K562 (cell line): ENCODE data around the gene TXNIP. TPM values are rescaled to one million over a fixed set of nuclear protein-coding genes. Genes with fewer than 3 reads are reported as not detected.

Experiments used
- FOXP1 ChIP-seq: sonication (generic); formaldehyde crosslinking; IDR thresholded peaks from 2 replicates; pipeline ENCODE4 v1.8.0; 2022; ENCODE audit warnings: mild to moderate bottlenecking, missing genetic modification reagents
- HNRNPLL ChIP-seq: fragments of 200-400 bp; formaldehyde crosslinking; IDR thresholded peaks from 2 replicates; pipeline ENCODE4 v1.6.1; 2017; ENCODE audit warnings: low read length, low read depth, mild to moderate bottlenecking; ENCODE audit not compliant: poor library complexity, severe bottlenecking
- NELFE ChIP-seq: IDR thresholded peaks from 2 replicates; pipeline ENCODE4 v1.6.1; 2011; ENCODE audit warnings: mild to moderate bottlenecking; ENCODE audit not compliant: insufficient read depth, insufficient read length
- NONO ChIP-seq, 2 experiments: fragments of 200-400 bp in 1 of 2; fragments of 450-650 bp in 1 of 2; formaldehyde crosslinking in 1 of 2; IDR thresholded peaks; 2 replicates each; pipeline ENCODE4 v1.6.1; 2017; ENCODE audit warnings: low read depth in 2 of 2, mild to moderate bottlenecking in 2 of 2, moderate library complexity in 2 of 2, low read length in 1 of 2
- PHF21A ChIP-seq: fragments of 450-650 bp; IDR thresholded peaks from 2 replicates; pipeline ENCODE4 v1.6.1; 2017; ENCODE audit warnings: low read depth, borderline replicate concordance
- POLR3G ChIP-seq: IDR thresholded peaks from 2 replicates; pipeline ENCODE4 v1.6.1; 2011; ENCODE audit not compliant: insufficient read length, insufficient replicate concordance; ENCODE audit errors: extremely low read depth
- TEAD2 ChIP-seq: fragments of 450-650 bp; IDR thresholded peaks from 2 replicates; pipeline ENCODE4 v1.6.1; 2016; ENCODE audit warnings: missing genetic modification characterization, control low read depth, missing compliant biosample characterization
- YY1 ChIP-seq, 3 experiments: IDR thresholded peaks; 2 replicates each; pipeline ENCODE4 v1.6.1; 2011; ENCODE audit warnings: low read length in 2 of 3, mild to moderate bottlenecking in 2 of 3, moderate library complexity in 2 of 3, borderline replicate concordance in 1 of 3, control low read depth in 1 of 3, low read depth in 1 of 3; ENCODE audit not compliant: insufficient read depth in 3 of 3, insufficient replicate concordance in 2 of 3, control insufficient read depth in 1 of 3, insufficient read length in 1 of 3; ENCODE audit errors: extremely low read depth in 1 of 3
- ZEB2 ChIP-seq: fragments of 450-650 bp; IDR thresholded peaks from 2 replicates; pipeline ENCODE4 v1.6.1; 2016
- ZNF282 ChIP-seq: sonication (generic); formaldehyde crosslinking; IDR thresholded peaks from 2 replicates; pipeline ENCODE4 v1.8.1; 2023; ENCODE audit warnings: missing genetic modification reagents
- ZNF551 ChIP-seq: fragments of 250-450 bp; sonication (Bioruptor Pico); IDR thresholded peaks from 2 replicates; pipeline ENCODE4 v1.5.0; 2021; ENCODE audit warnings: mild to moderate bottlenecking, moderate library complexity
- ZNF766 ChIP-seq: fragments of 200-800 bp; sonication (Bioruptor generic); conservative IDR thresholded peaks from 2 replicates; pipeline ENCODE4 v1.6.1; 2016; ENCODE audit warnings: missing genetic modification characterization, missing compliant biosample characterization
- polyA plus RNA-seq, 8 experiments: library from polyadenylated mRNA; depleted of rRNA in 4 of 8; stranded (reverse) in 5 of 8; unstranded in 3 of 8; fragments of >200 nt; fragmentation: Nextera tagmentation in 2 of 8; fragmentation: Illumina TruSeq in 1 of 8; extraction: Ambion mirVana in 2 of 8; extraction: Trizol in 1 of 8; gene quantifications; 2 replicates each; pipeline versions ENCODE4 v1.2.1 to v1.2.3, GENCODE V29; 2011 to 2014; ENCODE audit warnings: inconsistent platforms in 1 of 8, missing spikeins in 1 of 8
- total RNA-seq, 7 experiments: library from RNA; depleted of rRNA in 6 of 7; stranded (reverse); fragments of >200 nt in 6 of 7; fragmentation: Illumina TruSeq in 2 of 7; extraction: Trizol in 2 of 7; gene quantifications; 2 replicates each; pipeline versions ENCODE4 v1.2.1 to v1.2.3, GENCODE V29; 2011 to 2021; ENCODE audit warnings: low replicate concordance in 1 of 7
- TF ChIP-seq, protein P1 (sequence below): fragments of 450-650 bp; IDR thresholded peaks from 2 replicates; pipeline ENCODE4 v1.6.1; 2016; ENCODE audit warnings: mild to moderate bottlenecking, moderate library complexity
- TF ChIP-seq, protein P2 (sequence below): fragments of 250-450 bp; sonication (Bioruptor Pico); IDR thresholded peaks from 2 replicates; pipeline ENCODE4 v1.8.0; 2021; ENCODE audit warnings: moderate library complexity, mild to moderate bottlenecking, inconsistent platforms
- TF ChIP-seq, protein P3 (sequence below): fragments of 250-450 bp; sonication (Bioruptor Pico); IDR thresholded peaks from 2 replicates; pipeline ENCODE4 v1.6.1; 2021; ENCODE audit warnings: mild to moderate bottlenecking

The TXNIP gene
- total and polyA plus RNA-seq, 9 of the 15 experiments (the other 6 are each of a cell fraction or from before 2014, with no cell fraction given): 120 to 499 (median 257) TPM

DNA sequence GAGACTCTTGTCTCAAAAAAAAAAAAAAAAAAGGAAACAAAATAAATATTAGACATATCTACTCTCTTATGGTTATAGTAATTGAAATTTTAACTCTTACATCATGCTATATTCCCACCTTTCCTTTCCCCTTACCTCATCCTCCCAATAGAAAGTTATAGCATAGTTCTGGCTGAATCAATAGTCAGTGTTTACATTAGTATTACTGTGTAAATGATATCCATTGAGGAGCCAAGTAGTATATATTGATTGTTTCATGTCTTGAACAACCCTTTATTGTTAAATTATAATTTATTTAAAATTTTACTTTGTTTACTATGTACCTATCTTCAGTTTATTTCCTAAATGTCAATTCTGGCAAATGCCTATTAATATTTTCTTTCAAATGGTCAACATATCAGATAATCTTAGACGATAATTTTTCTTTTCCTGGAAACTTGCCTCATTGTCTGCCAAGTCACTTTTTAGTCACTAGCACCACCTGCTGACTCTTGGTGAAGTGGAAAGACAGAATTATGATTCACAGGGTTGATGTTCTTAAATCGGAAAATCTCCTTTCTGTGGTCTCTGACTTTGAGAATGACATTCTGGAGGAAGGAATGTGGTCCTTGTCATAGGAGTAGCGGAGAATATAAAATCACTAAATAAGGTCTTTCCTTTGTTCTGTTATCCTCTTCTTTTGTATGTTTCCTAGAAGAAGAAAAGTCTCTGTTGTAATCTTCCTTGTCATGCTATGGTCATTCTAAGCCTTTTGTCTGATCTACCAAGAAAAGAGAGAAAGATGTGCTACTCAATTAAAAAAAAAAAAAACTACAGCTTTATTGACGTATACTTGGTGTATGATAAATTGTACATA lies 16.6 kb upstream of the TXNIP start (continued):
- TF ChIP-seq FOXP1: no peak
- TF ChIP-seq ZEB2: no peak
- TF ChIP-seq NELFE: no peak
- TF ChIP-seq, protein P1, sequence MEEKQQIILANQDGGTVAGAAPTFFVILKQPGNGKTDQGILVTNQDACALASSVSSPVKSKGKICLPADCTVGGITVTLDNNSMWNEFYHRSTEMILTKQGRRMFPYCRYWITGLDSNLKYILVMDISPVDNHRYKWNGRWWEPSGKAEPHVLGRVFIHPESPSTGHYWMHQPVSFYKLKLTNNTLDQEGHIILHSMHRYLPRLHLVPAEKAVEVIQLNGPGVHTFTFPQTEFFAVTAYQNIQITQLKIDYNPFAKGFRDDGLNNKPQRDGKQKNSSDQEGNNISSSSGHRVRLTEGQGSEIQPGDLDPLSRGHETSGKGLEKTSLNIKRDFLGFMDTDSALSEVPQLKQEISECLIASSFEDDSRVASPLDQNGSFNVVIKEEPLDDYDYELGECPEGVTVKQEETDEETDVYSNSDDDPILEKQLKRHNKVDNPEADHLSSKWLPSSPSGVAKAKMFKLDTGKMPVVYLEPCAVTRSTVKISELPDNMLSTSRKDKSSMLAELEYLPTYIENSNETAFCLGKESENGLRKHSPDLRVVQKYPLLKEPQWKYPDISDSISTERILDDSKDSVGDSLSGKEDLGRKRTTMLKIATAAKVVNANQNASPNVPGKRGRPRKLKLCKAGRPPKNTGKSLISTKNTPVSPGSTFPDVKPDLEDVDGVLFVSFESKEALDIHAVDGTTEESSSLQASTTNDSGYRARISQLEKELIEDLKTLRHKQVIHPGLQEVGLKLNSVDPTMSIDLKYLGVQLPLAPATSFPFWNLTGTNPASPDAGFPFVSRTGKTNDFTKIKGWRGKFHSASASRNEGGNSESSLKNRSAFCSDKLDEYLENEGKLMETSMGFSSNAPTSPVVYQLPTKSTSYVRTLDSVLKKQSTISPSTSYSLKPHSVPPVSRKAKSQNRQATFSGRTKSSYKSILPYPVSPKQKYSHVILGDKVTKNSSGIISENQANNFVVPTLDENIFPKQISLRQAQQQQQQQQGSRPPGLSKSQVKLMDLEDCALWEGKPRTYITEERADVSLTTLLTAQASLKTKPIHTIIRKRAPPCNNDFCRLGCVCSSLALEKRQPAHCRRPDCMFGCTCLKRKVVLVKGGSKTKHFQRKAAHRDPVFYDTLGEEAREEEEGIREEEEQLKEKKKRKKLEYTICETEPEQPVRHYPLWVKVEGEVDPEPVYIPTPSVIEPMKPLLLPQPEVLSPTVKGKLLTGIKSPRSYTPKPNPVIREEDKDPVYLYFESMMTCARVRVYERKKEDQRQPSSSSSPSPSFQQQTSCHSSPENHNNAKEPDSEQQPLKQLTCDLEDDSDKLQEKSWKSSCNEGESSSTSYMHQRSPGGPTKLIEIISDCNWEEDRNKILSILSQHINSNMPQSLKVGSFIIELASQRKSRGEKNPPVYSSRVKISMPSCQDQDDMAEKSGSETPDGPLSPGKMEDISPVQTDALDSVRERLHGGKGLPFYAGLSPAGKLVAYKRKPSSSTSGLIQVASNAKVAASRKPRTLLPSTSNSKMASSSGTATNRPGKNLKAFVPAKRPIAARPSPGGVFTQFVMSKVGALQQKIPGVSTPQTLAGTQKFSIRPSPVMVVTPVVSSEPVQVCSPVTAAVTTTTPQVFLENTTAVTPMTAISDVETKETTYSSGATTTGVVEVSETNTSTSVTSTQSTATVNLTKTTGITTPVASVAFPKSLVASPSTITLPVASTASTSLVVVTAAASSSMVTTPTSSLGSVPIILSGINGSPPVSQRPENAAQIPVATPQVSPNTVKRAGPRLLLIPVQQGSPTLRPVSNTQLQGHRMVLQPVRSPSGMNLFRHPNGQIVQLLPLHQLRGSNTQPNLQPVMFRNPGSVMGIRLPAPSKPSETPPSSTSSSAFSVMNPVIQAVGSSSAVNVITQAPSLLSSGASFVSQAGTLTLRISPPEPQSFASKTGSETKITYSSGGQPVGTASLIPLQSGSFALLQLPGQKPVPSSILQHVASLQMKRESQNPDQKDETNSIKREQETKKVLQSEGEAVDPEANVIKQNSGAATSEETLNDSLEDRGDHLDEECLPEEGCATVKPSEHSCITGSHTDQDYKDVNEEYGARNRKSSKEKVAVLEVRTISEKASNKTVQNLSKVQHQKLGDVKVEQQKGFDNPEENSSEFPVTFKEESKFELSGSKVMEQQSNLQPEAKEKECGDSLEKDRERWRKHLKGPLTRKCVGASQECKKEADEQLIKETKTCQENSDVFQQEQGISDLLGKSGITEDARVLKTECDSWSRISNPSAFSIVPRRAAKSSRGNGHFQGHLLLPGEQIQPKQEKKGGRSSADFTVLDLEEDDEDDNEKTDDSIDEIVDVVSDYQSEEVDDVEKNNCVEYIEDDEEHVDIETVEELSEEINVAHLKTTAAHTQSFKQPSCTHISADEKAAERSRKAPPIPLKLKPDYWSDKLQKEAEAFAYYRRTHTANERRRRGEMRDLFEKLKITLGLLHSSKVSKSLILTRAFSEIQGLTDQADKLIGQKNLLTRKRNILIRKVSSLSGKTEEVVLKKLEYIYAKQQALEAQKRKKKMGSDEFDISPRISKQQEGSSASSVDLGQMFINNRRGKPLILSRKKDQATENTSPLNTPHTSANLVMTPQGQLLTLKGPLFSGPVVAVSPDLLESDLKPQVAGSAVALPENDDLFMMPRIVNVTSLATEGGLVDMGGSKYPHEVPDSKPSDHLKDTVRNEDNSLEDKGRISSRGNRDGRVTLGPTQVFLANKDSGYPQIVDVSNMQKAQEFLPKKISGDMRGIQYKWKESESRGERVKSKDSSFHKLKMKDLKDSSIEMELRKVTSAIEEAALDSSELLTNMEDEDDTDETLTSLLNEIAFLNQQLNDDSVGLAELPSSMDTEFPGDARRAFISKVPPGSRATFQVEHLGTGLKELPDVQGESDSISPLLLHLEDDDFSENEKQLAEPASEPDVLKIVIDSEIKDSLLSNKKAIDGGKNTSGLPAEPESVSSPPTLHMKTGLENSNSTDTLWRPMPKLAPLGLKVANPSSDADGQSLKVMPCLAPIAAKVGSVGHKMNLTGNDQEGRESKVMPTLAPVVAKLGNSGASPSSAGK: no peak
- no peak for TF ChIP-seq POLR3G
- TF ChIP-seq, protein P2, sequence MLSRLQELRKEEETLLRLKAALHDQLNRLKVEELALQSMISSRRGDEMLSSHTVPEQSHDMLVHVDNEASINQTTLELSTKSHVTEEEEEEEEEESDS (CRISPR knock-in tag): no peak
- TF ChIP-seq ZNF282: no peak
- TF ChIP-seq ZNF766 (CRISPR knock-in tag): no peak
- TF ChIP-seq YY1 (IDR thresholded peaks at IDR 0.05; ENCODE audit: borderline replicate concordance in 1 of 3, control insufficient read depth in 1 of 3, extremely low read depth in 1 of 3, insufficient read depth in 3 of 3, insufficient read length in 1 of 3, insufficient replicate concordance in 2 of 3, low read depth in 1 of 3, low read length in 2 of 3): no peak
- no peak for TF ChIP-seq NONO (IDR thresholded peaks at IDR 0.05; ENCODE audit: low read depth in 2 of 2, low read length in 1 of 2)
- no peak for TF ChIP-seq TEAD2
- TF ChIP-seq ZNF551: no peak
- no peak for TF ChIP-seq PHF21A
- no peak for TF ChIP-seq HNRNPLL
- TF ChIP-seq, protein P3, sequence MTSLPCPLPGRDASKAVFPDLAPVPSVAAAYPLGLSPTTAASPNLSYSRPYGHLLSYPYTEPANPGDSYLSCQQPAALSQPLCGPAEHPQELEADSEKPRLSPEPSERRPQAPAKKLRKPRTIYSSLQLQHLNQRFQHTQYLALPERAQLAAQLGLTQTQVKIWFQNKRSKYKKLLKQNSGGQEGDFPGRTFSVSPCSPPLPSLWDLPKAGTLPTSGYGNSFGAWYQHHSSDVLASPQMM (CRISPR knock-in tag): no peak
